Sigmoid colon (tissue), 4 donors: ENCODE results near the gene LAG3.

Experiments used
- POLR2A ChIP-seq, 2 donors: fragments of 450-650 bp; IDR thresholded peaks; one replicate each; pipeline ENCODE4 v1.6.1; 2016; ENCODE audit warnings: antibody characterized with exemption in 2 of 2, mild to moderate bottlenecking in 2 of 2, moderate library complexity in 2 of 2
- POLR2AphosphoS5 ChIP-seq, 4 donors: sonication (generic); formaldehyde crosslinking; IDR thresholded peaks; one replicate each; pipeline ENCODE4 v1.6.1; 2017; ENCODE audit warnings: antibody characterized with exemption in 4 of 4
- TF ChIP-seq, protein P1 (sequence below), 4 experiments: fragments of 450-650 bp in 3 of 4; fragments of 200-600 bp in 1 of 4; IDR thresholded peaks; one replicate each; pipeline ENCODE4 v1.5.1; 2016 to 2019; ENCODE audit warnings: antibody characterized with exemption in 4 of 4, mild to moderate bottlenecking in 3 of 4, moderate library complexity in 2 of 4

DNA sequence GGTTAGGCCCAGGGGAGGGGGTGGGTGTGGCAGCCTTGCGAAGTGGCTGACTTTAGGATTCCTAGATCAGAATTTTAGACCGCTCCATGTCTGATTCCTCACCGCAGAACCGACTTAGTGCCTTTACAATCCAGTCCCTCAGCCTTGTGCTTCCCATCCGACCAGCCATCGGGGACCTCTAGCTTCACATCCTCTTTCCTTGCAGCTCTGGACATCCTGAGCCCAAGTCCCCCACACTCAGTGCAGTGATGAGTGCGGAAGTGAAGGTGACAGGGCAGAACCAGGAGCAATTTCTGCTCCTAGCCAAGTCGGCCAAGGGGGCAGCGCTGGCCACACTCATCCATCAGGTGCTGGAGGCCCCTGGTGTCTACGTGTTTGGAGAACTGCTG is 47.9 kb upstream of the LAG3 start:
- TF ChIP-seq, protein P1, sequence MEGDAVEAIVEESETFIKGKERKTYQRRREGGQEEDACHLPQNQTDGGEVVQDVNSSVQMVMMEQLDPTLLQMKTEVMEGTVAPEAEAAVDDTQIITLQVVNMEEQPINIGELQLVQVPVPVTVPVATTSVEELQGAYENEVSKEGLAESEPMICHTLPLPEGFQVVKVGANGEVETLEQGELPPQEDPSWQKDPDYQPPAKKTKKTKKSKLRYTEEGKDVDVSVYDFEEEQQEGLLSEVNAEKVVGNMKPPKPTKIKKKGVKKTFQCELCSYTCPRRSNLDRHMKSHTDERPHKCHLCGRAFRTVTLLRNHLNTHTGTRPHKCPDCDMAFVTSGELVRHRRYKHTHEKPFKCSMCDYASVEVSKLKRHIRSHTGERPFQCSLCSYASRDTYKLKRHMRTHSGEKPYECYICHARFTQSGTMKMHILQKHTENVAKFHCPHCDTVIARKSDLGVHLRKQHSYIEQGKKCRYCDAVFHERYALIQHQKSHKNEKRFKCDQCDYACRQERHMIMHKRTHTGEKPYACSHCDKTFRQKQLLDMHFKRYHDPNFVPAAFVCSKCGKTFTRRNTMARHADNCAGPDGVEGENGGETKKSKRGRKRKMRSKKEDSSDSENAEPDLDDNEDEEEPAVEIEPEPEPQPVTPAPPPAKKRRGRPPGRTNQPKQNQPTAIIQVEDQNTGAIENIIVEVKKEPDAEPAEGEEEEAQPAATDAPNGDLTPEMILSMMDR (IDR thresholded peaks at IDR 0.05): no peak
- no peak for TF ChIP-seq POLR2A (IDR thresholded peaks at IDR 0.05)
- TF ChIP-seq POLR2AphosphoS5 (IDR thresholded peaks at IDR 0.05): no peak
